Common myeloid progenitor, CD34-positive (primary cell): ENCODE results near the gene KLF6.

Experiments
- CTCF ChIA-PET: fragments of 350-600 bp; sonication (Branson Sonifier 250); formaldehyde crosslinking; loops from one replicate; lab custom pipeline; 2021; ENCODE audit warnings: antibody characterized with exemption; lab: Charles Lee
- POLR2A ChIA-PET: fragments of 350-600 bp; sonication (Branson Sonifier 250); formaldehyde crosslinking; loops from one replicate; lab custom pipeline; 2021; ENCODE audit warnings: antibody characterized with exemption; lab: Charles Lee
- DNase-seq, 3 donors: peaks; one replicate each; pipeline versions ENCODE4 v3.0.0 to v3.0.0-alpha.2; 2013
- H3K27ac ChIP-seq, 2 experiments: 1 replicate in 1 of 2; 2 replicates in 1 of 2; pipeline ENCODE4 v1.7.0; 2013; ENCODE audit warnings: inconsistent platforms in 2 of 2, low read length in 2 of 2, mild to moderate bottlenecking in 2 of 2, low read depth in 1 of 2, moderate library complexity in 1 of 2; ENCODE audit not compliant: severe bottlenecking in 2 of 2, insufficient read depth in 1 of 2, poor library complexity in 1 of 2
- H3K27me3 ChIP-seq, 5 experiments: replicated peaks in 2 of 5; 1 replicate in 3 of 5; 2 replicates in 2 of 5; pipeline versions ENCODE4 v1.6.1 to v1.7.0; 2013; ENCODE audit warnings: low read length in 4 of 5, mild to moderate bottlenecking in 2 of 5, moderate library complexity in 2 of 5, inconsistent platforms in 1 of 5; ENCODE audit not compliant: insufficient read depth in 5 of 5, control insufficient read depth in 4 of 5
- H3K36me3 ChIP-seq, 4 experiments: 1 replicate in 2 of 4; 2 replicates in 2 of 4; pipeline versions ENCODE4 v1.6.1 to v1.7.0; 2013; ENCODE audit warnings: low read length in 3 of 4, control low read depth in 1 of 4, mild to moderate bottlenecking in 1 of 4; ENCODE audit not compliant: control insufficient read depth in 4 of 4, insufficient read depth in 4 of 4
- H3K4me1 ChIP-seq, 4 experiments: 1 replicate in 3 of 4; 2 replicates in 1 of 4; pipeline versions ENCODE4 v1.6.1 to v1.7.1; 2013; ENCODE audit warnings: low read length in 3 of 4, mild to moderate bottlenecking in 3 of 4, control low read depth in 1 of 4, inconsistent platforms in 1 of 4, moderate library complexity in 1 of 4; ENCODE audit not compliant: control insufficient read depth in 4 of 4, insufficient read depth in 4 of 4; ENCODE audit errors: control extremely low read depth in 1 of 4
- H3K4me3 ChIP-seq, 7 experiments: 1 replicate in 4 of 7; 2 replicates in 3 of 7; pipeline versions ENCODE4 v1.5.1 to v1.7.0; 2013; ENCODE audit warnings: mild to moderate bottlenecking in 7 of 7, low read length in 6 of 7, moderate library complexity in 6 of 7, inconsistent platforms in 2 of 7, low read depth in 2 of 7, control low read depth in 1 of 7; ENCODE audit not compliant: insufficient read depth in 4 of 7, control insufficient read depth in 1 of 7; ENCODE audit errors: extremely low read depth in 1 of 7
- H3K9me3 ChIP-seq, 5 experiments: 1 replicate in 4 of 5; 2 replicates in 1 of 5; pipeline versions ENCODE4 v1.6.1 to v1.7.1; 2013; ENCODE audit warnings: low read length in 4 of 5, mild to moderate bottlenecking in 2 of 5, inconsistent platforms in 1 of 5, low read depth in 1 of 5, moderate library complexity in 1 of 5; ENCODE audit not compliant: control insufficient read depth in 4 of 5, insufficient read depth in 2 of 5; ENCODE audit errors: control extremely low read depth in 1 of 5
- WGBS: methylation state at CpG from one replicate; pipeline ENCODE4 v1.1.5; 2013; ENCODE audit not compliant: insufficient coverage; 5-methylcytosine and 5-hydroxymethylcytosine counted together

Gene KLF6

GRCh38 chr10:3789621-3790020, 4.6 kb upstream of the KLF6 start:
- peaks cover 0 to 15% (median 3%) of the 10 kb centered on the region in 5 experiments for H3K9me3 ChIP-seq
- 100% methylated on average over 2 of the region's 2 CpGs for WGBS
- DNase-seq = no peak
- no peak overlapping the region for H3K4me3 ChIP-seq
- no peak overlapping the region for H3K27ac ChIP-seq
- no peaks in the 10 kb centered on the region for H3K36me3 ChIP-seq
- no peaks in the 10 kb centered on the region for H3K27me3 ChIP-seq
- H3K4me1 ChIP-seq = peaks cover 0 to 14% (median 10%) of the 10 kb centered on the region in 4 experiments
- ChIA-PET POLR2A (no interaction called here), CTCF (interaction anchor here (1.1 kb wide), 1 partner anchor 8 kb away, joined by 3 read pairs; no protein-coding TSS in a partner anchor)

GRCh38 chr10:3787816-3788215, 2.8 kb upstream of the KLF6 start:
- H3K9me3 ChIP-seq = peaks cover 0 to 15% (median 3%) of the 10 kb centered on the region in 5 experiments
- WGBS = 94% methylated on average over 9 of the region's 9 CpGs
- no peaks in the 10 kb centered on the region for H3K27me3 ChIP-seq
- CTCF ChIA-PET = no interaction called here
- peaks cover 0 to 17% (median 0%) of the 10 kb centered on the region in 4 experiments for H3K36me3 ChIP-seq
- H3K27ac ChIP-seq = no peak overlapping the region
- POLR2A ChIA-PET = interaction anchor here (1.3 kb wide), 1 partner anchor 17 kb away, joined by 4 read pairs; no protein-coding TSS in a partner anchor
- H3K4me1 ChIP-seq = peaks cover 2 to 16% (median 15%) of the 10 kb centered on the region in 4 experiments
- DNase-seq = no peak
- no peak overlapping the region for H3K4me3 ChIP-seq

GRCh38 chr10:3787016-3787400, 2.0 kb upstream of the KLF6 start:
- Histone ChIP-seq H3K27ac (no peak overlapping the region), H3K9me3 (peaks cover 0 to 15% (median 3%) of the 10 kb centered on the region in 5 experiments), H3K27me3 (no peaks in the 10 kb centered on the region), H3K4me3 (no peak overlapping the region), H3K36me3 (peaks cover 0 to 25% (median 4%) of the 10 kb centered on the region in 4 experiments), H3K4me1 (peaks cover 8 to 20% (median 18%) of the 10 kb centered on the region in 4 experiments)
- ChIA-PET CTCF (no interaction called here), POLR2A (interaction anchor here (2.3 kb wide), 1 partner anchor 13 kb away, joined by 20 read pairs; no protein-coding TSS in a partner anchor)
- 100% methylated on average over 1 of the region's 3 CpGs for WGBS
- DNase-seq = no peak

DNA sequence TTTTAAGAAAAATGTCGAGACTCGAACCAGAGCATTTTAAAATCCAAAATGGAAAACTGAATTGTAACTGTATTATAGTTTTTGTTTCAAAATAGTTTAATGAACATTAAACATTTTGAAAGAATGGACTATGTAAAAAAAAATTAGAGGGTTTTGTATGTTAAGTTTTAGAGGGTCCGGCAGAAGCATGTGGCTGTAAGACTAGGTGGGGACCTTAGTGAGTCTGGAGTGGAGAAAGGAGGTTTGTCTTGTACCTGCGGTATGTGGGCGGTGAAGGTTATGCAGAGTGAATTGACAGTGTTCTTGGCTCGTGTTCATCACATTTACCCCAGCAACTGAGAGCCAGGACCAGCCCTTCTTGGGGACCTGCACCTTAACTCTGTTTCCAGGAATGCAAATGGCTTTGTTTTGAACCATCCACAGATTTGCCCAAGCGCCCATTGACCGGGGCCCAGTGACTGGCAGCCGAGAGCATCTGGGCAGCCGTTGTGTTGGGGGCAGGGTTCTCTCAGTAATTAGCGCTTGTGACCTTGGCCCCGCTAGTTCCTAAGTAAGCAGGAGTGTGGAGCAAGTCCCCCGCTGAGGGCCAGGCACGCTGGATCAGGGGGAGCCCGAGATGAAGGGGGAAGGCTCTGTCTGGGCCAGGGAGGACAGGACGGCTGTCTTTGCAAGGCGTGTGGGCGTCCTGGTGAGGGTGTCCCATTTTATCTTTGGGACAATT, 1.4 kb upstream of the KLF6 start:
- Histone ChIP-seq H3K27me3 (no peaks in the 10 kb centered on the region), H3K4me1 (peaks cover 10 to 26% (median 24%) of the 10 kb centered on the region in 4 experiments), H3K9me3 (peaks cover 0 to 15% (median 3%) of the 10 kb centered on the region in 5 experiments), H3K4me3 (peak overlapping the region in 6 of 7 experiments; percentile 62 to 99 (median 74)), H3K27ac (peak overlapping the region; percentile 95 to 99), H3K36me3 (peaks cover 2 to 30% (median 9%) of the 10 kb centered on the region in 4 experiments)
- WGBS = 100% methylated on average over 6 of the region's 18 CpGs
- ChIA-PET CTCF (interaction anchor here (1.9 kb wide), 1 partner anchor 66 kb away, joined by 4 read pairs; no protein-coding TSS in a partner anchor), POLR2A (interaction anchor here (1.1 to 4.5 kb wide), 9 partner anchors 14 to 345 kb away, joined by 3 to 48 read pairs (median 12); no protein-coding TSS in a partner anchor)
- no peak for DNase-seq

- Histone ChIP-seq H3K36me3 (peaks cover 8 to 36% (median 15%) of the 10 kb centered on the region in 4 experiments), H3K4me3 (peak overlapping the region; percentile 45 to 99 (median 73)), H3K9me3 (peaks cover 0 to 15% (median 3%) of the 10 kb centered on the region in 5 experiments), H3K27ac (peak overlapping the region; percentile 95 to 99), H3K27me3 (no peaks in the 10 kb centered on the region), H3K4me1 (peaks cover 10 to 32% (median 30%) of the 10 kb centered on the region in 4 experiments)
- DNase-seq = peak in 1 of 3 donors; percentile 50
- ChIA-PET CTCF (interaction anchor here (1.0 to 1.9 kb wide), 5 partner anchors 10 to 872 kb away, joined by 3 to 4 read pairs (median 3); no protein-coding TSS in a partner anchor), POLR2A (interaction anchor here (0.7 to 4.5 kb wide), 23 partner anchors 10 to 871 kb away, joined by 3 to 48 read pairs (median 4); no protein-coding TSS in a partner anchor)
- WGBS = 0% methylated on average over 12 of the region's 18 CpGs
These were observed 852 bp upstream of the KLF6 start for GRCh38 chr10:3785851-3786271.

DNA sequence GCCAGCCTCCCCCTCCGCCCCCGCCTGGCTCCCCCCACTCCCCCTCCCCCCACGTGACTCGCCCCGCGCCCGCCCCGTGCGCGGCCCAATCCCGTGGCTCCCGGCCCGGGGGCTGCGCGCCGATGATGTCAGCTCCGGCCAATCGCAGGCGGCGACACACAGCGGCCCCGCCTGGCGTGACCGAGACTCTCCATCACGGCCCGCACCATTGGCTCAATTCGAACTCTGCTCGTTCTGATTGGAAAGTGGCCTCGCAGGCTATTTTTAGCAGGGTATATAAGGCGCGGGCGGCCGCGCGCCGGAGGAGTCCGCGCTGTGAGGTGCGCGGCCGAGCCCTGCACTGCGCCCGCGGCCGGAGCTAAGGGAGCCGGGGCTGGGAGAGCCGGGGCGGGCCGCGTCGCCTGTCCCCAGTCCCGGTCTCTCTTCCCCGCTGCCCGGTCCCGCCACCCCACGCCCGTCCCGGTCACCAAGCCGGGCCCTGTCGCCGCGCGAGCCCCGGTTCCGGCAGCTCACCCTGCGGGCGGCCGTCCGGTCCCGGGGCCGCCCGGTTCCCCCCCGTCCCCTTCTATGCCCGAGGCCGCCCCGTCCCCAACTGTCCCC, 342 bp upstream of the KLF6 start:
- peak; percentile 97 to 99 (median 99) for DNase-seq
- CTCF ChIA-PET = interaction anchor here (1.0 to 1.9 kb wide), 8 partner anchors 10 to 873 kb away, joined by 3 to 5 read pairs (median 3); no protein-coding TSS in a partner anchor
- H3K4me3 ChIP-seq = peak overlapping the region; percentile 95 to 100 (median 97)
- H3K27me3 ChIP-seq = no peaks in the 10 kb centered on the region
- POLR2A ChIA-PET = interaction anchor here (0.6 to 4.5 kb wide), 33 partner anchors 9 to 871 kb away, joined by 3 to 48 read pairs (median 3); no protein-coding TSS in a partner anchor
- H3K9me3 ChIP-seq = peaks cover 0 to 12% (median 3%) of the 10 kb centered on the region in 5 experiments
- under 1% methylated on average over 54 of the region's 76 CpGs for WGBS
- peaks cover 9 to 41% (median 20%) of the 10 kb centered on the region in 4 experiments for H3K36me3 ChIP-seq
- peak overlapping the region; percentile 95 to 99 for H3K27ac ChIP-seq
- H3K4me1 ChIP-seq = peaks cover 10 to 36% (median 34%) of the 10 kb centered on the region in 4 experiments
